GM23338 (cell line): ENCODE results near the gene JAKMIP1.

Source experiments
- CREB1 ChIP-seq: fragments of 250-450 bp; sonication (Bioruptor Pico); IDR thresholded peaks from 2 replicates; pipeline ENCODE4 v1.5.0; 2020; ENCODE audit warnings: low read depth, mild to moderate bottlenecking, moderate library complexity
- EZH2 ChIP-seq: fragments of 200-600 bp; sonication (generic); IDR thresholded peaks from one replicate; pipeline ENCODE4 v1.8.0; 2017; ENCODE audit warnings: antibody characterized with exemption, mild to moderate bottlenecking, low read depth; ENCODE audit not compliant: unreplicated experiment
- EZH2phosphoT487 ChIP-seq: fragments of 200-600 bp; sonication (generic); IDR thresholded peaks from one replicate; pipeline ENCODE4 v1.8.1; 2018; ENCODE audit warnings: antibody characterized with exemption; ENCODE audit not compliant: unreplicated experiment
- JUNB ChIP-seq: IDR thresholded peaks from one replicate; pipeline ENCODE4 v1.6.1; 2016; ENCODE audit warnings: antibody characterized with exemption; ENCODE audit not compliant: unreplicated experiment
- ZNF114 ChIP-seq: fragments of 250-450 bp; sonication (Bioruptor Pico); IDR thresholded peaks from 2 replicates; pipeline ENCODE4 v1.5.0; 2020; ENCODE audit warnings: mild to moderate bottlenecking, moderate library complexity
- TF ChIP-seq, protein P1 (sequence below), 2 experiments: fragments of 200-600 bp in 1 of 2; sonication (generic) in 1 of 2; conservative IDR thresholded peaks; 2 replicates each; pipeline versions ENCODE4 v1.5.1 to v1.6.1; 2016 to 2017; ENCODE audit warnings: antibody characterized with exemption in 2 of 2, low read depth in 2 of 2, mild to moderate bottlenecking in 2 of 2, moderate library complexity in 1 of 2
- TF ChIP-seq, protein P2 (sequence below): IDR thresholded peaks from one replicate; pipeline ENCODE4 v1.6.1; 2018; ENCODE audit warnings: antibody characterized with exemption; ENCODE audit not compliant: unreplicated experiment

DNA sequence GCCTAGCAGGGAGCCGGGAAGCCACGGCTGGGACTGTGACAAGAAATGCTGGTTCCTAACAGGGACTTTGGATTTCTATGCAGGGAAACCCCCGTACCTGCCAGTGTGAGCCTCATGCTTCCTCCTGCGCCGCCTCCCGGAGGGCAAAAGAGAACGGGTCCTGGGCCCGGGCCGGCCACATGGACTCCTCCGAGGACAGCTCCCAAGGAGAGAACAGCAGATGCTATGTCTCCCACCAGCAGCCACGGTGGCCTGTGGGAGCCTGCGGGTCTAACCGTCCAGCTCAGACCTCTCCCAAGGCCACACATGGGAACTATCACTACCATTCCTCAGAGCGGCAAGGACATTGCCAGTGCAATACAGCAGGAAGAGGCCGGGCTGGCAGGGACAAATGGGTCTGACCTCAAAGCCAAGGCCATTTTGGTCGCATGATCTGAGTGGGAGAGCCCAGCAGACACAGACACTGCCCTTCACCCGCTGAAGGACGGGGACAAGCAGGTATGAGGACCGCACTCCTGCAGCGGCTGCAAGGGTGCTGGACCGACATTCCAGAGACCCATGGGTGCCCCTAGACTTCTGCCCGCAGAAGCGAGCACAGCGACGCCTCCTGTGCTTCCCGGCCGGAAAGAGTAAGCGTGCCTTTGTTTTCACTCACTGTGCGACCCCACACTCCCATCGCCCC is 177.6 kb downstream of the JAKMIP1 start:
- TF ChIP-seq JUNB = no peak
- TF ChIP-seq, protein P1, sequence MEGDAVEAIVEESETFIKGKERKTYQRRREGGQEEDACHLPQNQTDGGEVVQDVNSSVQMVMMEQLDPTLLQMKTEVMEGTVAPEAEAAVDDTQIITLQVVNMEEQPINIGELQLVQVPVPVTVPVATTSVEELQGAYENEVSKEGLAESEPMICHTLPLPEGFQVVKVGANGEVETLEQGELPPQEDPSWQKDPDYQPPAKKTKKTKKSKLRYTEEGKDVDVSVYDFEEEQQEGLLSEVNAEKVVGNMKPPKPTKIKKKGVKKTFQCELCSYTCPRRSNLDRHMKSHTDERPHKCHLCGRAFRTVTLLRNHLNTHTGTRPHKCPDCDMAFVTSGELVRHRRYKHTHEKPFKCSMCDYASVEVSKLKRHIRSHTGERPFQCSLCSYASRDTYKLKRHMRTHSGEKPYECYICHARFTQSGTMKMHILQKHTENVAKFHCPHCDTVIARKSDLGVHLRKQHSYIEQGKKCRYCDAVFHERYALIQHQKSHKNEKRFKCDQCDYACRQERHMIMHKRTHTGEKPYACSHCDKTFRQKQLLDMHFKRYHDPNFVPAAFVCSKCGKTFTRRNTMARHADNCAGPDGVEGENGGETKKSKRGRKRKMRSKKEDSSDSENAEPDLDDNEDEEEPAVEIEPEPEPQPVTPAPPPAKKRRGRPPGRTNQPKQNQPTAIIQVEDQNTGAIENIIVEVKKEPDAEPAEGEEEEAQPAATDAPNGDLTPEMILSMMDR (conservative IDR thresholded peaks at IDR 0.05; ENCODE audit: low read depth in 2 of 2) = no peak
- no peak for TF ChIP-seq EZH2
- TF ChIP-seq, protein P2, sequence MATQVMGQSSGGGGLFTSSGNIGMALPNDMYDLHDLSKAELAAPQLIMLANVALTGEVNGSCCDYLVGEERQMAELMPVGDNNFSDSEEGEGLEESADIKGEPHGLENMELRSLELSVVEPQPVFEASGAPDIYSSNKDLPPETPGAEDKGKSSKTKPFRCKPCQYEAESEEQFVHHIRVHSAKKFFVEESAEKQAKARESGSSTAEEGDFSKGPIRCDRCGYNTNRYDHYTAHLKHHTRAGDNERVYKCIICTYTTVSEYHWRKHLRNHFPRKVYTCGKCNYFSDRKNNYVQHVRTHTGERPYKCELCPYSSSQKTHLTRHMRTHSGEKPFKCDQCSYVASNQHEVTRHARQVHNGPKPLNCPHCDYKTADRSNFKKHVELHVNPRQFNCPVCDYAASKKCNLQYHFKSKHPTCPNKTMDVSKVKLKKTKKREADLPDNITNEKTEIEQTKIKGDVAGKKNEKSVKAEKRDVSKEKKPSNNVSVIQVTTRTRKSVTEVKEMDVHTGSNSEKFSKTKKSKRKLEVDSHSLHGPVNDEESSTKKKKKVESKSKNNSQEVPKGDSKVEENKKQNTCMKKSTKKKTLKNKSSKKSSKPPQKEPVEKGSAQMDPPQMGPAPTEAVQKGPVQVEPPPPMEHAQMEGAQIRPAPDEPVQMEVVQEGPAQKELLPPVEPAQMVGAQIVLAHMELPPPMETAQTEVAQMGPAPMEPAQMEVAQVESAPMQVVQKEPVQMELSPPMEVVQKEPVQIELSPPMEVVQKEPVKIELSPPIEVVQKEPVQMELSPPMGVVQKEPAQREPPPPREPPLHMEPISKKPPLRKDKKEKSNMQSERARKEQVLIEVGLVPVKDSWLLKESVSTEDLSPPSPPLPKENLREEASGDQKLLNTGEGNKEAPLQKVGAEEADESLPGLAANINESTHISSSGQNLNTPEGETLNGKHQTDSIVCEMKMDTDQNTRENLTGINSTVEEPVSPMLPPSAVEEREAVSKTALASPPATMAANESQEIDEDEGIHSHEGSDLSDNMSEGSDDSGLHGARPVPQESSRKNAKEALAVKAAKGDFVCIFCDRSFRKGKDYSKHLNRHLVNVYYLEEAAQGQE = no peak
- no peak for TF ChIP-seq EZH2phosphoT487
- TF ChIP-seq CREB1 = no peak
- no peak for TF ChIP-seq ZNF114
